ENCODE data around the gene TBXAS1.
"Not testable (repeated sequence)": the region's sequence is repeated elsewhere in the genome, so short reads cannot be mapped to it uniquely, and the experiment has no call there.

Gene TBXAS1

DNA sequence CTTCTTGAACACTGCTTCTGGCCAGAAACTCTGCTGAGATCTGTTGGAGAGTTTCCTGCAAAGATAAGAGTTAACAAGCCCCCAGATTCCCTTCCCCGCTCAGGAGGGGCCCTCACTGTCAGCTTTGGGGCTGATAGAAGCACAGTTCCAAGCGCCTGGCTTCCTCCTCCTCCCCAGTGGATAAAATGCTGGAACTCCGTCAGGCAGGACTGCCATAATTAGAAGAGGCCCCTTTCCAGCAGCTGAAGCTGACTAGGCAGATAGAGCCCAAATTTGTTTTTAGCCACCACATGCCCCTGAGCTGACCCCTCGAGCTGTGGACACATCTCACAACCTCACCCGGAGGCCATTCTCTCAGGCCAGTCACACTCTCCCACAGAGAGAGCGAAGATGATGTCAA is 89.4 kb downstream of the TBXAS1 start:
- Histone ChIP-seq H3K36me3 (ENCODE audit: control insufficient read depth in 1 of 2, insufficient read depth in 2 of 2, low read length in 2 of 2) (no peaks in the 10 kb centered on the region), H3K27me3 (ENCODE audit: control insufficient read depth in 1 of 2, insufficient read depth in 2 of 2, low read length in 2 of 2) (no peaks in the 10 kb centered on the region), H3K27ac (ENCODE audit: low read depth, low read length) (no peak overlapping the region), H3K9me3 (ENCODE audit: control insufficient read depth in 1 of 2, low read length in 2 of 2) (no peaks in the 10 kb centered on the region), H3K4me1 (ENCODE audit: control insufficient read depth in 1 of 2, insufficient read depth in 2 of 2, low read length in 2 of 2) (peaks cover 15 to 24% of the 10 kb centered on the region in 2 donors), H3K9ac (ENCODE audit: low read depth in 1 of 2, low read length in 2 of 2) (no peak overlapping the region), H3K4me3 (ENCODE audit: low read depth in 1 of 2, low read length in 2 of 2) (no peak overlapping the region)

GRCh38 chr7:139923090-139923489 is 94.0 kb downstream of the TBXAS1 start:
- H3K9ac ChIP-seq (ENCODE audit: low read depth in 1 of 2, low read length in 2 of 2) = no peak overlapping the region
- no peak overlapping the region for H3K4me3 ChIP-seq (ENCODE audit: low read depth in 1 of 2, low read length in 2 of 2)
- peaks cover 0 to 3% of the 10 kb centered on the region in 2 donors for H3K4me1 ChIP-seq (ENCODE audit: control insufficient read depth in 1 of 2, insufficient read depth in 2 of 2, low read length in 2 of 2)
- H3K27me3 ChIP-seq (ENCODE audit: control insufficient read depth in 1 of 2, insufficient read depth in 2 of 2, low read length in 2 of 2) = no peaks in the 10 kb centered on the region
- no peak overlapping the region for H3K27ac ChIP-seq (ENCODE audit: low read depth, low read length)
- H3K36me3 ChIP-seq (ENCODE audit: control insufficient read depth in 1 of 2, insufficient read depth in 2 of 2, low read length in 2 of 2) = no peaks in the 10 kb centered on the region
- no peaks in the 10 kb centered on the region for H3K9me3 ChIP-seq (ENCODE audit: control insufficient read depth in 1 of 2, low read length in 2 of 2)

- Histone ChIP-seq H3K4me1 (ENCODE audit: control insufficient read depth in 1 of 2, insufficient read depth in 2 of 2, low read length in 2 of 2) (no peaks in the 10 kb centered on the region), H3K36me3 (ENCODE audit: control insufficient read depth in 1 of 2, insufficient read depth in 2 of 2, low read length in 2 of 2) (no peaks in the 10 kb centered on the region), H3K9ac (ENCODE audit: low read depth in 1 of 2, low read length in 2 of 2) (no peak overlapping the region), H3K27me3 (ENCODE audit: control insufficient read depth in 1 of 2, insufficient read depth in 2 of 2, low read length in 2 of 2) (no peaks in the 10 kb centered on the region), H3K27ac (ENCODE audit: low read depth, low read length) (no peak overlapping the region), H3K9me3 (ENCODE audit: control insufficient read depth in 1 of 2, low read length in 2 of 2) (no peaks in the 10 kb centered on the region), H3K4me3 (ENCODE audit: low read depth in 1 of 2, low read length in 2 of 2) (no peak overlapping the region)
These were observed 95.4 kb downstream of the TBXAS1 start for GRCh38 chr7:139924461-139924860.

- not testable (repeated sequence) for H3K36me3 ChIP-seq (ENCODE audit: control insufficient read depth in 1 of 2, insufficient read depth in 2 of 2, low read length in 2 of 2); H3K9me3 ChIP-seq (ENCODE audit: control insufficient read depth in 1 of 2, low read length in 2 of 2); H3K27me3 ChIP-seq (ENCODE audit: control insufficient read depth in 1 of 2, insufficient read depth in 2 of 2, low read length in 2 of 2); H3K4me3 ChIP-seq (ENCODE audit: low read depth in 1 of 2, low read length in 2 of 2); H3K4me1 ChIP-seq (ENCODE audit: control insufficient read depth in 1 of 2, insufficient read depth in 2 of 2, low read length in 2 of 2); H3K9ac ChIP-seq (ENCODE audit: low read depth in 1 of 2, low read length in 2 of 2); H3K27ac ChIP-seq (ENCODE audit: low read depth, low read length)
These were observed 100.2 kb downstream of the TBXAS1 start for GRCh38 chr7:139929221-139929620.

DNA sequence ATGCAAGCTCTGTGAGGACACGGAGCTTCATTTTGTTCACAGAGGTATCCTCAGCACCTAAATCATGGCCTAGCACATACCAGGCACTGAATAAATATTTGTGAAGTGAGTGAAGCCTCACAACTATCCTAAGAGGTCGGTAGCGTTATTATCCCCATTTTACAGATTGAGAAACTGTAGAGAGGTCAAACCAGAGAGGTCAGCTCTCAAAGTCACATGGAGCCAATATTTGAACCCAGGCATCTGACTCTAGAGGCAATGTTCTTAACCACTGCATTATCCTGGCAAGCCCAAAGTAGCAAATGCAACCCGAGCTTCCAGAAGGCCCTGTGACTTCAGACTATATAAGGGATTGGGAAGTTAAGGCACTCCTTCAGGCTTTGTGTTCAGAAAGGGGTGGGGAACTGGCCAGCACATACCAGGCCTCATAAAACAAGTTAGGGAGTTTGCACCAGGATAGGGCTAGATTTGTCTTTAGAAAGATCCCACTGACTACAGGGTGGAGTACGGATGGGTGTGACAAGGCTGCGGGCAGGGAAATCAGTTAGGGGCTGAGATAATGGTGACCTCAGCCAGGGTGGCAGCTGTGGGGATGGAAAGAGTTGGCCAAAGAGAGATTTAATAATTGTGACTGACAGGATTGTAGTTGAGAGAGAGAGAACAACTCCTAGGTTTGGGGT is 101.4 kb downstream of the TBXAS1 start:
- Histone ChIP-seq H3K36me3 (ENCODE audit: control insufficient read depth in 1 of 2, insufficient read depth in 2 of 2, low read length in 2 of 2) (no peaks in the 10 kb centered on the region), H3K27ac (ENCODE audit: low read depth, low read length) (no peak overlapping the region), H3K27me3 (ENCODE audit: control insufficient read depth in 1 of 2, insufficient read depth in 2 of 2, low read length in 2 of 2) (no peaks in the 10 kb centered on the region), H3K4me3 (ENCODE audit: low read depth in 1 of 2, low read length in 2 of 2) (no peak overlapping the region), H3K4me1 (ENCODE audit: control insufficient read depth in 1 of 2, insufficient read depth in 2 of 2, low read length in 2 of 2) (no peaks in the 10 kb centered on the region), H3K9ac (ENCODE audit: low read depth in 1 of 2, low read length in 2 of 2) (no peak overlapping the region), H3K9me3 (ENCODE audit: control insufficient read depth in 1 of 2, low read length in 2 of 2) (no peaks in the 10 kb centered on the region)

DNA sequence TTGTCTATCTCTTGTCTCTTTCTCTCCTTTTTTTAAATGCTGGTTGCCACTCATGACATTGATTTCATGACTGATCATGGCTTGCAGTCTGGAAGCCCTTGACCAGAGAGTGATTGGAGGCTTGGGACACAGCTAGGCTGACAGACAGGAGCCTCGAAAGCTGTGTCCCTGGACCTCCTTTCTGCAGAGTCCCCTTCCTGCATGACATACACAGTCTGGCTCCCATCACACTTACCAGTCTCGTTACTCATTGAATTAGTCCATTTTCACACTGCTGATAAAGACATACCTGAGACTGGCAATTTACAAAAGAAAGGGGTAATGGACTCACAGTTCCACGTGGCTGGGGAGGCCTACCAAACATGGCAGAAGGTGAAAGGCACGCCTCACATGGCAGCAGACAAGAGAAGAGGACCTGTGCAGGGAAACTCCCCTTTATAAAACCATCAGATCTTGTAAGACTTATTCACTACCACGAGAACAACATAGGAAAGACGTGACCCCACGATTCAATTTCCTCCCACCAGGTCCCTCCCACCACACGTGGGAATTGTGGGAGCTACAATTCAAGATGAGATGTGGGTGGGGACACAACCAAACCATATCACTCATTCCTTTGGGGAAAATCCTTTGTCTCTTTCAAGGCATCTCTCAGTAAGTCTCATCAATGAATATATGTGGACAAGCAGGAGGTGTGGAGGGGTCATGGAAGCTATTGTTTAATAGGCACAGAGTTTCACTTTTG is 102.3 kb downstream of the TBXAS1 start:
- Histone ChIP-seq H3K27me3 (ENCODE audit: control insufficient read depth in 1 of 2, insufficient read depth in 2 of 2, low read length in 2 of 2) (no peaks in the 10 kb centered on the region), H3K4me1 (ENCODE audit: control insufficient read depth in 1 of 2, insufficient read depth in 2 of 2, low read length in 2 of 2) (no peaks in the 10 kb centered on the region), H3K9me3 (ENCODE audit: control insufficient read depth in 1 of 2, low read length in 2 of 2) (no peaks in the 10 kb centered on the region), H3K36me3 (ENCODE audit: control insufficient read depth in 1 of 2, insufficient read depth in 2 of 2, low read length in 2 of 2) (no peaks in the 10 kb centered on the region), H3K4me3 (ENCODE audit: low read depth in 1 of 2, low read length in 2 of 2) (no peak overlapping the region), H3K9ac (ENCODE audit: low read depth in 1 of 2, low read length in 2 of 2) (no peak overlapping the region), H3K27ac (ENCODE audit: low read depth, low read length) (no peak overlapping the region)

GRCh38 chr7:139932531-139932930 is 103.5 kb downstream of the TBXAS1 start:
- no peaks in the 10 kb centered on the region for H3K27me3 ChIP-seq (ENCODE audit: control insufficient read depth in 1 of 2, insufficient read depth in 2 of 2, low read length in 2 of 2)
- no peak overlapping the region for H3K9ac ChIP-seq (ENCODE audit: low read depth in 1 of 2, low read length in 2 of 2)

GRCh38 chr7:139936760-139937310 is 107.8 kb downstream of the TBXAS1 start:
- H3K4me3 ChIP-seq (ENCODE audit: low read depth in 1 of 2, low read length in 2 of 2) = no peak overlapping the region
- H3K9ac ChIP-seq (ENCODE audit: low read depth in 1 of 2, low read length in 2 of 2) = no peak overlapping the region

More at GRCh38 chr7:139932531-139932930, 103.5 kb downstream of the TBXAS1 start:
- Histone ChIP-seq H3K36me3 (ENCODE audit: control insufficient read depth in 1 of 2, insufficient read depth in 2 of 2, low read length in 2 of 2) (peaks cover 0 to 3% of the 10 kb centered on the region in 2 donors), H3K9me3 (ENCODE audit: control insufficient read depth in 1 of 2, low read length in 2 of 2) (no peaks in the 10 kb centered on the region), H3K27ac (ENCODE audit: low read depth, low read length) (no peak overlapping the region), H3K4me1 (ENCODE audit: control insufficient read depth in 1 of 2, insufficient read depth in 2 of 2, low read length in 2 of 2) (peaks cover 4 to 6% of the 10 kb centered on the region in 2 donors), H3K4me3 (ENCODE audit: low read depth in 1 of 2, low read length in 2 of 2) (no peak overlapping the region)

DNA sequence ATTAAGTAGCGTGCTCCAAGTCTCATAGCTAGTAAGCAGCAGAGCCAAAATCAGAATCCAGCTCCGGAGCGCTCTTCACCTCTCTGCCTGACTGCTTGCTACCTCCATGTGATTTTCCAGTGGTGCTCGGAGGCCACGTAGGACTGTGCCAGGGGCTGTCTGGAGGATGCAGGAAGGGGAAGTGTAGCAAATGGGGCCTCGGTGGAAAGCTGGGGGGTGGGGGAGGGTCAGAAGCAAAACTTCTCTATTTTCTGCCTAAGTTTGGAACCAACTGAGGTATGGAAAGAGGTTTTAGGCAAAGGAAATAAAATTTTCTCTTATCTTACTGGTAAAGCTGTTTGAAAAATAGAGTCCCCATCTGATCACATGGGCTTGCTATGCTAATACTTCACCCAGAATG is 108.7 kb downstream of the TBXAS1 start:
- Histone ChIP-seq H3K4me3 (ENCODE audit: low read depth in 1 of 2, low read length in 2 of 2) (no peak overlapping the region), H3K27ac (ENCODE audit: low read depth, low read length) (no peak overlapping the region), H3K36me3 (ENCODE audit: control insufficient read depth in 1 of 2, insufficient read depth in 2 of 2, low read length in 2 of 2) (peaks cover 0 to 3% of the 10 kb centered on the region in 2 donors), H3K27me3 (ENCODE audit: control insufficient read depth in 1 of 2, insufficient read depth in 2 of 2, low read length in 2 of 2) (no peaks in the 10 kb centered on the region), H3K4me1 (ENCODE audit: control insufficient read depth in 1 of 2, insufficient read depth in 2 of 2, low read length in 2 of 2) (peaks cover 5 to 6% of the 10 kb centered on the region in 2 donors), H3K9ac (ENCODE audit: low read depth in 1 of 2, low read length in 2 of 2) (no peak overlapping the region), H3K9me3 (ENCODE audit: control insufficient read depth in 1 of 2, low read length in 2 of 2) (no peaks in the 10 kb centered on the region)

More at GRCh38 chr7:139936760-139937310, 107.8 kb downstream of the TBXAS1 start:
- Histone ChIP-seq H3K27me3 (ENCODE audit: control insufficient read depth in 1 of 2, insufficient read depth in 2 of 2, low read length in 2 of 2) (no peaks in the 10 kb centered on the region), H3K4me1 (ENCODE audit: control insufficient read depth in 1 of 2, insufficient read depth in 2 of 2, low read length in 2 of 2) (peaks cover 5 to 6% of the 10 kb centered on the region in 2 donors), H3K9me3 (ENCODE audit: control insufficient read depth in 1 of 2, low read length in 2 of 2) (no peaks in the 10 kb centered on the region), H3K36me3 (ENCODE audit: control insufficient read depth in 1 of 2, insufficient read depth in 2 of 2, low read length in 2 of 2) (peaks cover 0 to 3% of the 10 kb centered on the region in 2 donors), H3K27ac (ENCODE audit: low read depth, low read length) (no peak overlapping the region)

DNA sequence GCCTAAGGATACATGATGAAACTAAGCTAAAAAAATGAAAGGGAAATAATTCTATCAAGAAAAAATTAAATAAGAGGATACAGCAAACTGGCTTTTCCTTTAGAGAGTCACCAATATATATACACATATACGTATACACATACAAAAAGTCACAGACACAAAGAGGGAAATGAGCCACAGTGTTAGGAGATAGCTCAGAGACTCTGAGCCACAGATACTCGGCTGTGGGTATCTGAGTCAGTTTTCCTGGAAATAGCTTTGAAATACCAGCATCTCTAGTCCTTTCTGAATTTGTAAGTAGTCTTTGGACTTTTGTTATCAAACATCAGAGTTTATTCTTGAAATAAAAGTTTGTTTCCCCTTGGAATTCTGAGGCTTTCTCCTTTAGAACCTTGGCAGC is 111.8 kb downstream of the TBXAS1 start:
- no peak overlapping the region for H3K9ac ChIP-seq (ENCODE audit: low read depth in 1 of 2, low read length in 2 of 2)
- H3K4me1 ChIP-seq (ENCODE audit: control insufficient read depth in 1 of 2, insufficient read depth in 2 of 2, low read length in 2 of 2) = peaks cover 5 to 6% of the 10 kb centered on the region in 2 donors
- peaks cover 2 to 7% of the 10 kb centered on the region in 2 donors for H3K9me3 ChIP-seq (ENCODE audit: control insufficient read depth in 1 of 2, low read length in 2 of 2)
- H3K27me3 ChIP-seq (ENCODE audit: control insufficient read depth in 1 of 2, insufficient read depth in 2 of 2, low read length in 2 of 2) = no peaks in the 10 kb centered on the region
- H3K27ac ChIP-seq (ENCODE audit: low read depth, low read length) = no peak overlapping the region
- no peak overlapping the region for H3K4me3 ChIP-seq (ENCODE audit: low read depth in 1 of 2, low read length in 2 of 2)
- H3K36me3 ChIP-seq (ENCODE audit: control insufficient read depth in 1 of 2, insufficient read depth in 2 of 2, low read length in 2 of 2) = peaks cover 0 to 3% of the 10 kb centered on the region in 2 donors

All from duodenal mucosa (tissue), 2 donors.